HepG2 (cell line): ENCODE data around the gene SYNE1. TPM values are rescaled to one million over a fixed set of nuclear protein-coding genes. Genes with fewer than 3 reads are reported as not detected.

Experiments used
- ATAC-seq: fragments of 200-7000 bp; cut with Tn5 transposase; 3 replicates; pipeline ENCODE4 v1.9.1; 2020; ENCODE audit warnings: mild to moderate bottlenecking, moderate library complexity
- BruUV-seq: library from RNA; stranded (reverse); fragments of 400-500 nt; replicated peaks from 2 replicates; lab custom pipeline; 2021; lab: Mats Ljungman, UMichigan
- CTCF ChIA-PET: fragments of 300-600 bp; formaldehyde crosslinking; extraction: SDS; loops from one replicate; lab custom pipeline; 2021; ENCODE audit warnings: low total read pairs, inconsistent platforms, low intra/inter-chr PET ratio; lab: Yijun Ruan, JAX
- POLR2A ChIA-PET: fragments of 350-600 bp; sonication (Branson Sonifier 250); formaldehyde crosslinking; loops from one replicate; lab custom pipeline; 2020; ENCODE audit warnings: antibody characterized with exemption, inconsistent platforms; lab: Yijun Ruan, JAX
- DNase-seq: peaks from one replicate; pipeline ENCODE4 v3.0.0-alpha.2; 2015; ENCODE audit warnings: low spot score
- FAIRE-seq: peaks from 3 replicates; lab custom pipeline; 2011; peaks lifted over from hg19 to GRCh38; lab: Jason Lieb, UNC
- H2AFZ ChIP-seq: one replicate; pipeline ENCODE4 v1.6.1; 2011; ENCODE audit warnings: low read length, inconsistent platforms
- H3K27ac ChIP-seq: fragments of 300-600 bp; 3 replicates; pipeline ENCODE4 v1.8.0; 2011; ENCODE audit warnings: mixed run types, mild to moderate bottlenecking, mixed read lengths, low read length, inconsistent platforms; ENCODE audit not compliant: insufficient read depth; ENCODE audit errors: extremely low read length
- H3K27me3 ChIP-seq, 2 experiments: fragments of 200-600 bp in 1 of 2; 2 replicates in 1 of 2; 3 replicates in 1 of 2; pipeline versions ENCODE4 v1.6.0 to v1.8.0; 2011; ENCODE audit warnings: low read length in 2 of 2, mild to moderate bottlenecking in 2 of 2, moderate library complexity in 2 of 2, inconsistent platforms in 1 of 2; ENCODE audit not compliant: insufficient read depth in 2 of 2, control insufficient read depth in 1 of 2
- H3K36me3 ChIP-seq, 2 experiments: fragments of 200-600 bp in 1 of 2; replicated peaks in 1 of 2; 2 replicates in 1 of 2; 3 replicates in 1 of 2; pipeline versions ENCODE4 v1.5.1 to v1.8.0; 2011; ENCODE audit warnings: low read length in 2 of 2, inconsistent platforms in 1 of 2; ENCODE audit not compliant: insufficient read depth in 2 of 2, control insufficient read depth in 1 of 2
- H3K4me1 ChIP-seq: 2 replicates; pipeline ENCODE4 v1.5.1; 2012; ENCODE audit warnings: low read length, inconsistent platforms; ENCODE audit not compliant: insufficient read depth
- H3K4me2 ChIP-seq: 2 replicates; pipeline ENCODE4 v1.6.0; 2011; ENCODE audit warnings: low read depth, low read length, inconsistent platforms
- H3K4me3 ChIP-seq, 3 experiments: fragments of 200-600 bp in 1 of 3; sonication (generic), shearing (Covaris generic) in 1 of 3; replicated peaks in 1 of 3; 2 replicates each; pipeline ENCODE4 v1.5.1; 2011 to 2016; ENCODE audit warnings: low read length in 3 of 3, inconsistent platforms in 2 of 3, low read depth in 2 of 3, mild to moderate bottlenecking in 2 of 3, control low read depth in 1 of 3, mixed read lengths in 1 of 3; ENCODE audit not compliant: insufficient read depth in 1 of 3
- H3K79me2 ChIP-seq: one replicate; pipeline ENCODE4 v1.6.1; 2011; ENCODE audit warnings: low read length, inconsistent platforms; ENCODE audit not compliant: insufficient read depth
- H3K9ac ChIP-seq: 2 replicates; pipeline ENCODE4 v1.6.0; 2011; ENCODE audit warnings: mild to moderate bottlenecking, low read depth, low read length, inconsistent platforms; ENCODE audit not compliant: insufficient read depth
- H3K9me3 ChIP-seq: 2 replicates; pipeline ENCODE4 v1.5.1; 2012; ENCODE audit warnings: mild to moderate bottlenecking, low read length
- H4K20me1 ChIP-seq: 2 replicates; pipeline ENCODE4 v1.6.0; 2011; ENCODE audit warnings: inconsistent platforms, mild to moderate bottlenecking, low read length, moderate library complexity; ENCODE audit not compliant: insufficient read depth
- KMT2B ChIP-seq: IDR thresholded peaks from 2 replicates; pipeline ENCODE4 v1.6.1; 2016; ENCODE audit warnings: missing genetic modification reagents, missing compliant biosample characterization
- ZNF138 ChIP-seq: sonication (generic); formaldehyde crosslinking; IDR thresholded peaks from 2 replicates; pipeline ENCODE4 v1.5.0; 2020; ENCODE audit warnings: mild to moderate bottlenecking, low read depth, missing genetic modification reagents
- ZNF205 ChIP-seq: IDR thresholded peaks from 2 replicates; pipeline ENCODE4 v1.6.1; 2018; ENCODE audit warnings: missing biosample characterization, missing genetic modification reagents
- ZNF317 ChIP-seq: sonication (generic); formaldehyde crosslinking; IDR thresholded peaks from 2 replicates; pipeline ENCODE4 v1.5.0; 2020; ENCODE audit warnings: mild to moderate bottlenecking, missing genetic modification reagents
- ZNF431 ChIP-seq: sonication (generic); formaldehyde crosslinking; IDR thresholded peaks from 2 replicates; pipeline ENCODE4 v1.9.0; 2022; ENCODE audit warnings: missing genetic modification reagents, low read depth, mild to moderate bottlenecking, borderline replicate concordance
- WGBS: methylation state at CpG from one replicate; pipeline ENCODE4 v1.1.6; 2017; ENCODE audit warnings: low lambda C conversion rate; 5-methylcytosine and 5-hydroxymethylcytosine counted together
- in situ Hi-C: cut with HindIII; loops from 2 replicates; pipeline ENCODE4 v1.10.0; 2017; ENCODE audit warnings: low pct_unique_long_range_greater_than_20kb; ENCODE audit not compliant: extremely low pct_ligation_motif_present
- intact Hi-C: fragments of 100-400 bp; cut with micrococcal nuclease; formaldehyde crosslinking; loops from one replicate; pipeline ENCODE4 v1.10.0; 2022; ENCODE audit not compliant: unreplicated experiment
- polyA plus RNA-seq, 8 experiments: library from polyadenylated mRNA; depleted of rRNA in 3 of 8; stranded (reverse) in 7 of 8; unstranded in 1 of 8; fragments of >200 nt; fragmentation: Illumina TruSeq in 4 of 8; extraction: Trizol in 4 of 8; gene quantifications; 2 replicates each; pipeline versions ENCODE4 v1.2.1 to v1.2.3, GENCODE V29; 2011 to 2016; ENCODE audit warnings: low read depth in 4 of 8, missing spikeins in 1 of 8, mixed read lengths in 1 of 8; ENCODE audit not compliant: insufficient read depth in 1 of 8
- total RNA-seq, 5 experiments: library from RNA; depleted of rRNA; stranded (reverse); fragments of >200 nt; fragmentation: Illumina TruSeq; extraction: Trizol; gene quantifications; 2 replicates each; pipeline ENCODE4 v1.2.3, GENCODE V29; 2016; ENCODE audit warnings: low read depth in 1 of 5
- TF ChIP-seq, protein P1 (sequence below): sonication (generic); formaldehyde crosslinking; IDR thresholded peaks from 2 replicates; pipeline ENCODE4 v1.5.0; 2020; ENCODE audit warnings: mild to moderate bottlenecking, missing genetic modification reagents, moderate library complexity
- TF ChIP-seq, protein P2 (sequence below): sonication (generic); formaldehyde crosslinking; IDR thresholded peaks from 2 replicates; pipeline ENCODE4 v1.5.0; 2020; ENCODE audit warnings: mild to moderate bottlenecking, missing genetic modification reagents, borderline replicate concordance
- TF ChIP-seq, protein P3 (sequence below): fragments of 450-650 bp; IDR thresholded peaks from 2 replicates; pipeline ENCODE4 v1.6.1; 2016
- TF ChIP-seq, protein P4 (sequence below), 2 experiments: sonication (generic) in 1 of 2; formaldehyde crosslinking in 1 of 2; IDR thresholded peaks; 2 replicates each; pipeline versions ENCODE4 v1.5.1 to v1.6.1; 2011 to 2020; ENCODE audit warnings: borderline replicate concordance in 1 of 2, low read depth in 1 of 2, low read length in 1 of 2, mild to moderate bottlenecking in 1 of 2, missing genetic modification reagents in 1 of 2, moderate library complexity in 1 of 2
- TF ChIP-seq, protein P5 (sequence below): sonication (generic); formaldehyde crosslinking; IDR thresholded peaks from 2 replicates; pipeline ENCODE4 v1.5.0; 2020; ENCODE audit warnings: mild to moderate bottlenecking, missing genetic modification reagents
- TF ChIP-seq, protein P6 (sequence below): sonication (generic); formaldehyde crosslinking; IDR thresholded peaks from 2 replicates; pipeline ENCODE4 v1.9.0; 2022; ENCODE audit warnings: missing genetic modification reagents, mild to moderate bottlenecking, borderline replicate concordance

Gene SYNE1
- total and polyA plus RNA-seq, 2 of the 13 experiments (the other 11 are each of a cell fraction or from before 2014, with no cell fraction given), result 5.5 to 15.9 TPM

DNA sequence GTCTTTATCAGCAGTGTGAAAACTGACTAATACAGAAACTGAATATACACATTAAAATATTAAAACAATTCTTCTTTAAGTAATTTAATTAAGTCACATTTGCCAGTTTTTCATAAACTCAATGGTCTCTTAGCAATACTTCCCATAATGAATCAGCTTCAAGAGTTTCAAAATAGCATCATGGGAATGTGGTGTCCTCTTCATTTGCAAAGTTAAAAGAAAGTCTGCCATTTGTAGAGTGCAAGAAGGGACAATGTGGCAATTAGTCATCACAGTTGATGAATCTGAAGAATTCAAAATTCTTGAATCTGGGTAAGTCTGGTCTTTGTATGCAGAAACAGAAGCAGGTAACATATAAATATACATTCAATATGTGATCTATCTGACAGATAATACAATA, 38.7 kb downstream of the SYNE1 start (continued):
- TF ChIP-seq, protein P1, sequence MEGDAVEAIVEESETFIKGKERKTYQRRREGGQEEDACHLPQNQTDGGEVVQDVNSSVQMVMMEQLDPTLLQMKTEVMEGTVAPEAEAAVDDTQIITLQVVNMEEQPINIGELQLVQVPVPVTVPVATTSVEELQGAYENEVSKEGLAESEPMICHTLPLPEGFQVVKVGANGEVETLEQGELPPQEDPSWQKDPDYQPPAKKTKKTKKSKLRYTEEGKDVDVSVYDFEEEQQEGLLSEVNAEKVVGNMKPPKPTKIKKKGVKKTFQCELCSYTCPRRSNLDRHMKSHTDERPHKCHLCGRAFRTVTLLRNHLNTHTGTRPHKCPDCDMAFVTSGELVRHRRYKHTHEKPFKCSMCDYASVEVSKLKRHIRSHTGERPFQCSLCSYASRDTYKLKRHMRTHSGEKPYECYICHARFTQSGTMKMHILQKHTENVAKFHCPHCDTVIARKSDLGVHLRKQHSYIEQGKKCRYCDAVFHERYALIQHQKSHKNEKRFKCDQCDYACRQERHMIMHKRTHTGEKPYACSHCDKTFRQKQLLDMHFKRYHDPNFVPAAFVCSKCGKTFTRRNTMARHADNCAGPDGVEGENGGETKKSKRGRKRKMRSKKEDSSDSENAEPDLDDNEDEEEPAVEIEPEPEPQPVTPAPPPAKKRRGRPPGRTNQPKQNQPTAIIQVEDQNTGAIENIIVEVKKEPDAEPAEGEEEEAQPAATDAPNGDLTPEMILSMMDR, result no peak
- TF ChIP-seq, protein P2, sequence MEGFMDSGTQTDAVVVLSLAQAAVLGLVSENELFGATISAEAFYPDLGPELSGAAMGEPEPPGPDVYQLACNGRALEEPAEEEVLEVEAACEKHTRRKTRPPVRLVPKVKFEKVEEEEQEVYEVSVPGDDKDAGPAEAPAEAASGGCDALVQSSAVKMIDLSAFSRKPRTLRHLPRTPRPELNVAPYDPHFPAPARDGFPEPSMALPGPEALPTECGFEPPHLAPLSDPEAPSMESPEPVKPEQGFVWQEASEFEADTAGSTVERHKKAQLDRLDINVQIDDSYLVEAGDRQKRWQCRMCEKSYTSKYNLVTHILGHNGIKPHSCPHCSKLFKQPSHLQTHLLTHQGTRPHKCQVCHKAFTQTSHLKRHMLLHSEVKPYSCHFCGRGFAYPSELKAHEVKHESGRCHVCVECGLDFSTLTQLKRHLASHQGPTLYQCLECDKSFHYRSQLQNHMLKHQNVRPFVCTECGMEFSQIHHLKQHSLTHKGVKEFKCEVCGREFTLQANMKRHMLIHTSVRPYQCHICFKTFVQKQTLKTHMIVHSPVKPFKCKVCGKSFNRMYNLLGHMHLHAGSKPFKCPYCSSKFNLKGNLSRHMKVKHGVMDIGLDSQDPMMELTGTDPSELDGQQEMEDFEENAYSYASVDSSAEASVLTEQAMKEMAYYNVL (CRISPR knock-in tag), result no peak
- TF ChIP-seq ZNF431 (CRISPR knock-in tag), result no peak
- no peak for TF ChIP-seq ZNF317 (CRISPR knock-in tag)
- no peak for TF ChIP-seq ZNF138
- TF ChIP-seq, protein P3, sequence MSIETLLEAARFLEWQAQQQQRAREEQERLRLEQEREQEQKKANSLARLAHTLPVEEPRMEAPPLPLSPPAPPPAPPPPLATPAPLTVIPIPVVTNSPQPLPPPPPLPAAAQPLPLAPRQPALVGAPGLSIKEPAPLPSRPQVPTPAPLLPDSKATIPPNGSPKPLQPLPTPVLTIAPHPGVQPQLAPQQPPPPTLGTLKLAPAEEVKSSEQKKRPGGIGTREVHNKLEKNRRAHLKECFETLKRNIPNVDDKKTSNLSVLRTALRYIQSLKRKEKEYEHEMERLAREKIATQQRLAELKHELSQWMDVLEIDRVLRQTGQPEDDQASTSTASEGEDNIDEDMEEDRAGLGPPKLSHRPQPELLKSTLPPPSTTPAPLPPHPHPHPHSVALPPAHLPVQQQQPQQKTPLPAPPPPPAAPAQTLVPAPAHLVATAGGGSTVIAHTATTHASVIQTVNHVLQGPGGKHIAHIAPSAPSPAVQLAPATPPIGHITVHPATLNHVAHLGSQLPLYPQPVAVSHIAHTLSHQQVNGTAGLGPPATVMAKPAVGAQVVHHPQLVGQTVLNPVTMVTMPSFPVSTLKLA, result no peak
- no peak for TF ChIP-seq ZNF205 (CRISPR knock-in tag)

DNA sequence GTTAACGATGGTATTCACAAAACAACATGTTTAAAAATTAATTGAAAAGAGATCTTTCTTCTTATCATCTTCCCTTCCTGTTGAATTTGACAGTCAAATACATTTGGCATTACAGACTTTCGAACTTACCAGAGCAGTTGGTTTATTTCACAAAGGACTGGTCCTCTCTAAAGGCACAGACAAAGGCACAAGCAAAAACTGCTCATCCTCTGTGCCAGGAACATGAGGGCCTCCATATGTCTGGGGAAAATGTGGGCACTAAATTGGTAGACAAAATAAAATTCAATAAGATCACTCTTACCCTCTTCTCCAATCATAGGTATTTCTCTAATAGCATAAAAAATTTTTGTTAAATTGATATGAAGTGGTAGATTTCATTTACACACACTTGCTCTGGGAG, 40.4 kb downstream of the SYNE1 start:
- Histone ChIP-seq H4K20me1 (no peaks in the 10 kb centered on the region), H3K36me3 (no peaks in the 10 kb centered on the region), H3K27ac (no peak overlapping the region), H2AFZ (no peak overlapping the region), H3K4me1 (no peaks in the 10 kb centered on the region), H3K9ac (no peak overlapping the region), H3K4me3 (no peak overlapping the region), H3K9me3 (no peaks in the 10 kb centered on the region), H3K79me2 (no peaks in the 10 kb centered on the region), H3K4me2 (no peak overlapping the region), H3K27me3 (no peaks in the 10 kb centered on the region)
- intact Hi-C loops, result no loop called here
- CTCF ChIA-PET, result no interaction called here
- FAIRE-seq (no peak), ATAC-seq (no peak), DNase-seq (no peak)
- 2% methylated on average over 2 of the region's 2 CpGs for WGBS
- POLR2A ChIA-PET, result no interaction called here
- no TSS peak for BruUV-seq
- in situ Hi-C loops, result no loop called here
- TF ChIP-seq, protein P4, sequence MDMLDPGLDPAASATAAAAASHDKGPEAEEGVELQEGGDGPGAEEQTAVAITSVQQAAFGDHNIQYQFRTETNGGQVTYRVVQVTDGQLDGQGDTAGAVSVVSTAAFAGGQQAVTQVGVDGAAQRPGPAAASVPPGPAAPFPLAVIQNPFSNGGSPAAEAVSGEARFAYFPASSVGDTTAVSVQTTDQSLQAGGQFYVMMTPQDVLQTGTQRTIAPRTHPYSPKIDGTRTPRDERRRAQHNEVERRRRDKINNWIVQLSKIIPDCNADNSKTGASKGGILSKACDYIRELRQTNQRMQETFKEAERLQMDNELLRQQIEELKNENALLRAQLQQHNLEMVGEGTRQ (IDR thresholded peaks at IDR 0.05; ENCODE audit: low read depth, low read length), result no peak
- TF ChIP-seq, protein P4 (CRISPR knock-in tag; IDR thresholded peaks at IDR 0.05; ENCODE audit: borderline replicate concordance), result no peak
- no peak for TF ChIP-seq KMT2B (CRISPR knock-in tag)
- TF ChIP-seq, protein P5, sequence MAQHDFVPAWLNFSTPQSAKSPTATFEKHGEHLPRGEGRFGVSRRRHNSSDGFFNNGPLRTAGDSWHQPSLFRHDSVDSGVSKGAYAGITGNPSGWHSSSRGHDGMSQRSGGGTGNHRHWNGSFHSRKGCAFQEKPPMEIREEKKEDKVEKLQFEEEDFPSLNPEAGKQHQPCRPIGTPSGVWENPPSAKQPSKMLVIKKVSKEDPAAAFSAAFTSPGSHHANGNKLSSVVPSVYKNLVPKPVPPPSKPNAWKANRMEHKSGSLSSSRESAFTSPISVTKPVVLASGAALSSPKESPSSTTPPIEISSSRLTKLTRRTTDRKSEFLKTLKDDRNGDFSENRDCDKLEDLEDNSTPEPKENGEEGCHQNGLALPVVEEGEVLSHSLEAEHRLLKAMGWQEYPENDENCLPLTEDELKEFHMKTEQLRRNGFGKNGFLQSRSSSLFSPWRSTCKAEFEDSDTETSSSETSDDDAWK (CRISPR knock-in tag), result no peak
- TF ChIP-seq, protein P6, sequence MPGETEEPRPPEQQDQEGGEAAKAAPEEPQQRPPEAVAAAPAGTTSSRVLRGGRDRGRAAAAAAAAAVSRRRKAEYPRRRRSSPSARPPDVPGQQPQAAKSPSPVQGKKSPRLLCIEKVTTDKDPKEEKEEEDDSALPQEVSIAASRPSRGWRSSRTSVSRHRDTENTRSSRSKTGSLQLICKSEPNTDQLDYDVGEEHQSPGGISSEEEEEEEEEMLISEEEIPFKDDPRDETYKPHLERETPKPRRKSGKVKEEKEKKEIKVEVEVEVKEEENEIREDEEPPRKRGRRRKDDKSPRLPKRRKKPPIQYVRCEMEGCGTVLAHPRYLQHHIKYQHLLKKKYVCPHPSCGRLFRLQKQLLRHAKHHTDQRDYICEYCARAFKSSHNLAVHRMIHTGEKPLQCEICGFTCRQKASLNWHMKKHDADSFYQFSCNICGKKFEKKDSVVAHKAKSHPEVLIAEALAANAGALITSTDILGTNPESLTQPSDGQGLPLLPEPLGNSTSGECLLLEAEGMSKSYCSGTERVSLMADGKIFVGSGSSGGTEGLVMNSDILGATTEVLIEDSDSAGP (CRISPR knock-in tag), result no peak
